Measurements from ENCODE around the gene KIF1B.

Gene KIF1B

DNA sequence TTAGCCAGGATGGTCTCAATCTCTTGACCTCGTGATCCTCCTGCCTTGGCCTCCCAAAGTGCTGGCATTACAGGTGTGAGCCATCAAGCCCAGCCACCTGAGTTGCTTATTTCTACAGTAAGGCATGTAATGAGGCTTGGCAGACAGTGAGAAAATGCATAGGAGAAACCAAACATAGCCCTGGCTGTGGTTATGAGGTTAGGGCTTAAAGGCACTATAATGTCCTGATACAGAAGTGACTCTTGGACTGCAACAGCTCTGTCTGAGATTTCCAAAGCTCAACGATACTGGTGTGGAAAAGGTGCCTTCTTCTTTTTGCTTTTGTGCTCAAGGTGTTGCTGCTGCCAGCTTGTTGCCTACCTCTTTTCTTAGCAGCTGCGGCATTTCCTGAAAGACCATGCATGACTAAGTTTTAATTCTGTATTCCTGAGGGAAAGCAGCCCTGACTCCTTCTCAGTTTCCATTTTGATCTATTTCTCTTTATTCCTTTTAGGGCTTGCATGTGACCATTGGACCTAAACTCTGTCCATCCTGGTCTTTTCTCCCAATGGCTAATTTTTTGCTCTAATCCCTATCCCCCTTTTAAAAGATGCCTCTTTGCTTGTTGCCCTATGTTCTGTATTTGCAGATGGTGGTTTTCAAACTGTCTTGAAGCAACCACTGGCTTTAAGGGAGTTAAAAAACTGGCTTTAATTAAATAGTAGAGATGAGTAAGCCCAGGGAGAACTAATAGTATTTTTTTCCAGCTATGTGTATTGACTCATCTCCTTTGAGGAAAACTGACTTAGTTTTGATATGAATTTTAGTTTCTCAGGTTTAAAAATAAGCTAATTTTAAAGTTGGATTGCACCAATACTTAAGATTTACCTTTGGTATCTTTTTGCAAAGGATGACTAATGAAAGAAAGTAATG, 70.3 kb downstream of the KIF1B start:
- no peaks in the 10 kb centered on the region for H3K27me3 ChIP-seq (ENCODE audit: insufficient read depth, low read length, poor library complexity)
- no peak overlapping the region for H4K5ac ChIP-seq (ENCODE audit: low read length)
- DNase-seq = no peak
- no peak overlapping the region for H3K18ac ChIP-seq (ENCODE audit: low read length)
- H2BK5ac ChIP-seq (ENCODE audit: low read length) = no peak overlapping the region
- no peak overlapping the region for H3K4me2 ChIP-seq (ENCODE audit: low read length)
- no peak overlapping the region for H2AK5ac ChIP-seq (ENCODE audit: low read length)
- no peaks in the 10 kb centered on the region for H3K4me1 ChIP-seq (ENCODE audit: control insufficient read depth, low read depth, low read length)
- no peaks in the 10 kb centered on the region for H3K79me1 ChIP-seq (ENCODE audit: low read length)
- no peaks in the 10 kb centered on the region for H3K79me2 ChIP-seq (ENCODE audit: control insufficient read depth, insufficient read depth, low read length)
- no peak overlapping the region for H4K8ac ChIP-seq (ENCODE audit: low read depth, low read length)
- no peak overlapping the region for H3K56ac ChIP-seq (ENCODE audit: low read length)
- no peak overlapping the region for H2BK120ac ChIP-seq (ENCODE audit: low read depth, low read length)
- no peaks in the 10 kb centered on the region for H3K36me3 ChIP-seq (ENCODE audit: control insufficient read depth, insufficient read depth, low read length)
- H3K4me3 ChIP-seq (ENCODE audit: low read length) = no peak overlapping the region
- WGBS (ENCODE audit: extremely low coverage, insufficient coverage, low lambda C conversion rate) = no CpG with 5 or more reads among the region's 3 CpGs
- no peak overlapping the region for H2BK15ac ChIP-seq (replicated peaks; ENCODE audit: low read depth)
- H3K27ac ChIP-seq (ENCODE audit: low read depth, low read length) = no peak overlapping the region
- no peak overlapping the region for H3K23ac ChIP-seq (ENCODE audit: low read length)
- no peak overlapping the region for H3K4ac ChIP-seq (ENCODE audit: low read depth, low read length)
- H3K9ac ChIP-seq (ENCODE audit: low read length) = no peak overlapping the region

- Histone ChIP-seq H3K56ac (ENCODE audit: low read length) (no peak overlapping the region), H3K9ac (ENCODE audit: low read length) (no peak overlapping the region), H3K4me2 (ENCODE audit: low read length) (no peak overlapping the region), H3K4me3 (ENCODE audit: low read length) (no peak overlapping the region), H4K5ac (ENCODE audit: low read length) (no peak overlapping the region), H3K4ac (ENCODE audit: low read depth, low read length) (no peak overlapping the region), H3K27ac (ENCODE audit: low read depth, low read length) (no peak overlapping the region), H2AK5ac (ENCODE audit: low read length) (no peak overlapping the region), H2BK120ac (ENCODE audit: low read depth, low read length) (no peak overlapping the region), H3K4me1 (ENCODE audit: control insufficient read depth, low read depth, low read length) (no peaks in the 10 kb centered on the region), H3K23ac (ENCODE audit: low read length) (no peak overlapping the region), H3K18ac (ENCODE audit: low read length) (no peak overlapping the region), H3K27me3 (ENCODE audit: insufficient read depth, low read length, poor library complexity) (no peaks in the 10 kb centered on the region), H3K36me3 (ENCODE audit: control insufficient read depth, insufficient read depth, low read length) (no peaks in the 10 kb centered on the region), H4K8ac (ENCODE audit: low read depth, low read length) (no peak overlapping the region), H2BK5ac (ENCODE audit: low read length) (no peak overlapping the region), H3K79me1 (ENCODE audit: low read length) (no peaks in the 10 kb centered on the region), H2BK15ac (replicated peaks; ENCODE audit: low read depth) (no peak overlapping the region), H3K79me2 (ENCODE audit: control insufficient read depth, insufficient read depth, low read length) (no peaks in the 10 kb centered on the region)
- DNase-seq = peak; percentile 27
- WGBS (ENCODE audit: extremely low coverage, insufficient coverage, low lambda C conversion rate) = no CpG with 5 or more reads among the region's 3 CpGs
Measured at GRCh38 chr1:10283318-10283984, 73.1 kb downstream of the KIF1B start.

- H3K18ac ChIP-seq (ENCODE audit: low read length) = no peak overlapping the region
- no peak overlapping the region for H3K27ac ChIP-seq (ENCODE audit: low read depth, low read length)
- no peak overlapping the region for H3K9ac ChIP-seq (ENCODE audit: low read length)
Measured at GRCh38 chr1:10286244-10286643, 75.9 kb downstream of the KIF1B start.

DNA sequence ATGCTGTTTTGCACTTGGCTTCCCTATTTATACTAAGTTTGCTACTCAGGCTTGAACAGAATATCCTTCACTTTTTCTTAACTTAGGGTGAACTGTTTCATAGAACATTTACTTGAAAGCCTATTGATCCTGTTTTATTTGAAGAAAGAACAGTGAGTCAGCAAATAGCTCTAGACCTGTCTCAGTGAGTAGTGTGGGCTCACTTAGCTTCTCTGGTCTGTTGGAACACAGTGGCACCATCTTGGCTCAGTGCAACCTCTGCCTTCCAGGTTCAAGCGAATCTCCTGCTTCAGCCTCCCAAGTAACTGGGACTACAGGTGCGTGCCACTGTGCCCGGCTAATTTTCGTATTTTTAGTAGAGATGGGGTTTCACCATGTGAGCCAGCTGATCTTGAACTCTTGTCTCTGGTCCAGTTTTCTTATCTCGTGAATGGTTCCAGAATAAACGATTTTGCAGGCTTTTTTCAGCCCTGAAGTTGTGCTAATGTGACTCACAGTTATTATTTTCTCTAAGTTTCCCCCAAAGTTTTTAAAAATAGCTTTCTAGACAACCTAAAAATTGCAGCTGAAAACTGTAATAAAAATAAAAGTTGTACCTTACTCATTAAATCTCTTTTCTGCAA, 76.8 kb downstream of the KIF1B start:
- Histone ChIP-seq H3K27me3 (ENCODE audit: insufficient read depth, low read length, poor library complexity) (no peaks in the 10 kb centered on the region), H2BK5ac (ENCODE audit: low read length) (no peak overlapping the region), H4K8ac (ENCODE audit: low read depth, low read length) (no peak overlapping the region), H3K4ac (ENCODE audit: low read depth, low read length) (no peak overlapping the region), H3K79me1 (ENCODE audit: low read length) (no peaks in the 10 kb centered on the region), H3K27ac (ENCODE audit: low read depth, low read length) (no peak overlapping the region), H2BK120ac (ENCODE audit: low read depth, low read length) (no peak overlapping the region), H3K4me2 (ENCODE audit: low read length) (no peak overlapping the region), H3K4me3 (ENCODE audit: low read length) (no peak overlapping the region), H3K56ac (ENCODE audit: low read length) (no peak overlapping the region), H3K79me2 (ENCODE audit: control insufficient read depth, insufficient read depth, low read length) (no peaks in the 10 kb centered on the region), H4K5ac (ENCODE audit: low read length) (no peak overlapping the region), H3K23ac (ENCODE audit: low read length) (no peak overlapping the region), H3K9ac (ENCODE audit: low read length) (no peak overlapping the region), H3K18ac (ENCODE audit: low read length) (no peak overlapping the region), H2BK15ac (replicated peaks; ENCODE audit: low read depth) (no peak overlapping the region), H3K36me3 (ENCODE audit: control insufficient read depth, insufficient read depth, low read length) (no peaks in the 10 kb centered on the region), H2AK5ac (ENCODE audit: low read length) (no peak overlapping the region), H3K4me1 (ENCODE audit: control insufficient read depth, low read depth, low read length) (no peaks in the 10 kb centered on the region)
- no CpG with 5 or more reads among the region's 6 CpGs for WGBS (ENCODE audit: extremely low coverage, insufficient coverage, low lambda C conversion rate)
- no peak for DNase-seq

More at GRCh38 chr1:10286244-10286643, 75.9 kb downstream of the KIF1B start:
- Histone ChIP-seq H3K4me3 (ENCODE audit: low read length) (no peak overlapping the region), H4K8ac (ENCODE audit: low read depth, low read length) (no peak overlapping the region), H3K4me1 (ENCODE audit: control insufficient read depth, low read depth, low read length) (no peaks in the 10 kb centered on the region), H2BK120ac (ENCODE audit: low read depth, low read length) (no peak overlapping the region), H3K36me3 (ENCODE audit: control insufficient read depth, insufficient read depth, low read length) (no peaks in the 10 kb centered on the region), H3K4me2 (ENCODE audit: low read length) (no peak overlapping the region), H2BK5ac (ENCODE audit: low read length) (no peak overlapping the region), H3K79me2 (ENCODE audit: control insufficient read depth, insufficient read depth, low read length) (no peaks in the 10 kb centered on the region), H3K79me1 (ENCODE audit: low read length) (no peaks in the 10 kb centered on the region), H3K56ac (ENCODE audit: low read length) (no peak overlapping the region), H2AK5ac (ENCODE audit: low read length) (no peak overlapping the region), H3K4ac (ENCODE audit: low read depth, low read length) (no peak overlapping the region), H3K27me3 (ENCODE audit: insufficient read depth, low read length, poor library complexity) (no peaks in the 10 kb centered on the region), H2BK15ac (replicated peaks; ENCODE audit: low read depth) (no peak overlapping the region), H3K23ac (ENCODE audit: low read length) (no peak overlapping the region), H4K5ac (ENCODE audit: low read length) (no peak overlapping the region)
- DNase-seq = no peak
- WGBS (ENCODE audit: extremely low coverage, insufficient coverage, low lambda C conversion rate) = no CpG with 5 or more reads among the region's 3 CpGs

DNA sequence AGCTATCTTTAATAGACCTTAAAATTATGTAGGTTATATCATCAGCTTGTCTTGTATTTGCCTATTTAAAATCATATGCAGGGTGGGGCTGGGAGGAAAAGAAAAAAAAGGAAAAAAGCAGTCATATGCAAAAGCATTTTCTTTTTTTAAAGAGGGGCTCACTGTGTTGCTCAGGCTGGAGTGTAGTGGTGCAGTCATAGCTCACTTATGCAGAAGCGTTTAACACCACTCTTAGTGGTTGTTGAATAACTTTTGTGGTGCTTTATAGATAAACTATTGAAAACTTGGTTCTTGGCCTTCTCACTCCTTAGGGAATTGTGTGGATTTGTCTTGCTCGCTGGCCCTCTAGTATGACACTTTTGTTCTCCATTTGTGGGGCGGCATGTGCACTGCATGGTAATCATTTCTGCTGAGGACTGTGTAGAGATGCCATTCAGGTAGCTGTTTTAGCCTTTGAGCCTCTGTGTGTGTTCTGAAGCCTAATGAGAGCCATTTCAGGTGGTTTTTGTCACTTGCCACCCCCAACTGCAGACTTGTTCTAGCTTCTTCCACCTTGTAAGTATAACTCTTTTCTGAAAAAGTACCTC, 77.8 kb downstream of the KIF1B start:
- no peak overlapping the region for H2BK15ac ChIP-seq (replicated peaks; ENCODE audit: low read depth)
- no CpG with 5 or more reads among the region's 3 CpGs for WGBS (ENCODE audit: extremely low coverage, insufficient coverage, low lambda C conversion rate)

More for the DNA sequence above, 77.8 kb downstream of the KIF1B start:
- H2BK120ac ChIP-seq (ENCODE audit: low read depth, low read length) = no peak overlapping the region
- H3K27ac ChIP-seq (ENCODE audit: low read depth, low read length) = no peak overlapping the region
- no peaks in the 10 kb centered on the region for H3K79me2 ChIP-seq (ENCODE audit: control insufficient read depth, insufficient read depth, low read length)
- no peaks in the 10 kb centered on the region for H3K36me3 ChIP-seq (ENCODE audit: control insufficient read depth, insufficient read depth, low read length)
- H3K4me3 ChIP-seq (ENCODE audit: low read length) = no peak overlapping the region
- H3K79me1 ChIP-seq (ENCODE audit: low read length) = no peaks in the 10 kb centered on the region
- H2BK5ac ChIP-seq (ENCODE audit: low read length) = no peak overlapping the region
- no peak overlapping the region for H3K4me2 ChIP-seq (ENCODE audit: low read length)
- H3K4ac ChIP-seq (ENCODE audit: low read depth, low read length) = no peak overlapping the region
- no peak overlapping the region for H3K56ac ChIP-seq (ENCODE audit: low read length)
- H3K18ac ChIP-seq (ENCODE audit: low read length) = no peak overlapping the region
- H3K4me1 ChIP-seq (ENCODE audit: control insufficient read depth, low read depth, low read length) = no peaks in the 10 kb centered on the region
- H3K27me3 ChIP-seq (ENCODE audit: insufficient read depth, low read length, poor library complexity) = no peaks in the 10 kb centered on the region
- H2AK5ac ChIP-seq (ENCODE audit: low read length) = no peak overlapping the region
- DNase-seq = no peak
- no peak overlapping the region for H3K23ac ChIP-seq (ENCODE audit: low read length)
- no peak overlapping the region for H4K5ac ChIP-seq (ENCODE audit: low read length)
- H4K8ac ChIP-seq (ENCODE audit: low read depth, low read length) = no peak overlapping the region
- H3K9ac ChIP-seq (ENCODE audit: low read length) = no peak overlapping the region
